Right kidney (tissue), 1 donor: Measurements from ENCODE around the gene NCKAP5.

Source experiments
- DNase-seq: peaks from one replicate; pipeline ENCODE4 v3.0.0-alpha.2; 2016

Gene NCKAP5

GRCh38 chr2:133574186-133574585, 5.9 kb upstream of the NCKAP5 start:
- DNase-seq: no peak

DNA sequence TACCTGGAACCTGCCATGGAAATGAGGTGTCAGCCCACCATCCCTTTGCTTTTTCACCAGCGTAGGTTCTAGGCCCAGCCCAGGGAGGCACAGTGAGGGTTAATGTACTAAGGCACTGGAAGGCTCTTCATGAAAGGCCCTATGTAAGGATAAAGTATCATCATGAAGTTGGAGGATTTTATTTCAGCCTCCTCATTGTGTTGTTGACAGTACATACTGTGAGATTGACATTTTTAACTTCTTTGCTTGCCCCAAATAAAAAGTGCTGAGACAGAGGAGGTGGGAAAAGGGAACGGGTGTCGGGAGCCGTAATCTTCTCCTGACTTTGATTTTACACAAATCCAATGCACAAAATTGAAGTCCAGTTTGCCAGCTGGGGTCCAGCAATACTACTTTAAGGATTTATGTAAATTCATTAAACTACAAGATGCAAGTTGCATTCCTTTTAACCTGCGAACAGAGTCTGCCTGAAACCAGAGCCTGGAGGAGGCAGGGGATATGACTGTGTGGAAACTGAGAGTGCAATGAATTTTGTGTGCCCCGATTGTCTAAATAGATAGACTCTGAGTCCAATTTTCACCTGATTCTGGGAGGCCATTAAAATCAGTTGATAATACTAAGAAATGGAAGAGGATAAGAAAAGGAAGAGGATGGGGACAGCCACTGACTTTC, 5.4 kb upstream of the NCKAP5 start:
- DNase-seq: peak; percentile 32

DNA sequence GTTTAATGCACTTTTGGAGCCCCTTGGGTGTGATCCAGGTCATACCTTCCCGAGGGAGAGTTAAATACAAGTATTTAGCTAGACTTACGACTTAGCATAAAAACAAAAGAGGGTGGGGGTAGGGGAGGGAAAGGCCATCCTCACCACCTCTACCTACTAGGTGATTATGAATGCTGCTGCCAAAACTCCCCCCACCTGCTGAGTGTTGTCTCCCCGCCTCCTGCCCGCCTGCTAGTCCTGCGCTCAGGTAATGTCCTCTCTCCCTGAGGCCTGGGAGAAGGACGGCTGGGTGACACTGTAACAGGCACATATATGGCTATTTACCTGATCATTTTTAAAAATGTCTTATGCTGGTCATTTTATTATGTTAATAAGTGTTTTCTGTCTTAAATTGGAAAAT, 3.0 kb upstream of the NCKAP5 start:
- no peak for DNase-seq

- peak; percentile 15 for DNase-seq
Measured at GRCh38 chr2:133570542-133570941, 2.3 kb upstream of the NCKAP5 start.

DNA sequence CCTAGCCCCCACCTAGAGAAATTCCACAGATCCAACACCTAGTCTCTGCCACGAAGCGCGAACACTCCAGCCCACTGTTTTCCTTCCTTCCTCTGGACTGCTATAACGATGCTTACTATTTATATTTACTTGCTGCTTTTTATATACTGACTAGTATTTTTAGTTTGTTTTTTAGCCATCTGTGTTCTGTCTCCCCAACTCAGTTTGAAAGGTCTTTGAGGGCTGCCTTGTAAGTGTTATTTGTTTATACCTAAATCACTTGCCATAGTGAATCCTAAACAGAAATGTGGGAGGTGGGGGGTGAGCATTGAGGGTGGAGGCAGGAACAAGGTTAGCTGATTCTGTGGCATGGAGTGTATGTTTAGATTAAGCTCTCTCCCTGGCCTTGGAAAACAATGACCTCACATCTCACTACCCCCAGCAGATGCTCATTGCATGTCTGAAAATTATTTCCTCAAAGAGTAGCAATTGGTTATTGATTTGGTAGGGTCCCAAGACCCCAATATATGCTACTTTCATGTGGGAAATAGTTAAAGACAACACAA, 1.1 kb upstream of the NCKAP5 start:
- DNase-seq: no peak

- DNase-seq: no peak
Measured at GRCh38 chr2:133568598-133568997, 335 bp upstream of the NCKAP5 start.

DNA sequence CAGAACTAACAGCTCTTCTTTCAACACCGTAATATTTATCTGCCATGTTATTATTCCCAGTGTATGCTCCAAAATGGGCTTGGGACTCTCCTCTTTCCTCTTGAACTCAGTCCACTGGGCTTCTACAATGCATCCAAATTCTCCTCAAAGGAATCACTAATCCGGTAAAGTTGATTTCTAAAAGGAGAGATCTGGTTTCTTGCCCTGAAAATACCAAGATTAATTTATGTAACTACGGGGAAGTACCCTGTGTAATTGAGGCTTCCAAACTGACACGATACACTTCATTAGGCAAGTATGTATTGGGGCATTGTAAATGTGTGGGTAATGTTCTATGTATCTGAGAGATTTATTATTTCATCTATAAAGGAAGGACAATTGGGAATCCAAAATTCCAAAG, 5.7 kb downstream of the NCKAP5 start:
- DNase-seq: no peak

DNA sequence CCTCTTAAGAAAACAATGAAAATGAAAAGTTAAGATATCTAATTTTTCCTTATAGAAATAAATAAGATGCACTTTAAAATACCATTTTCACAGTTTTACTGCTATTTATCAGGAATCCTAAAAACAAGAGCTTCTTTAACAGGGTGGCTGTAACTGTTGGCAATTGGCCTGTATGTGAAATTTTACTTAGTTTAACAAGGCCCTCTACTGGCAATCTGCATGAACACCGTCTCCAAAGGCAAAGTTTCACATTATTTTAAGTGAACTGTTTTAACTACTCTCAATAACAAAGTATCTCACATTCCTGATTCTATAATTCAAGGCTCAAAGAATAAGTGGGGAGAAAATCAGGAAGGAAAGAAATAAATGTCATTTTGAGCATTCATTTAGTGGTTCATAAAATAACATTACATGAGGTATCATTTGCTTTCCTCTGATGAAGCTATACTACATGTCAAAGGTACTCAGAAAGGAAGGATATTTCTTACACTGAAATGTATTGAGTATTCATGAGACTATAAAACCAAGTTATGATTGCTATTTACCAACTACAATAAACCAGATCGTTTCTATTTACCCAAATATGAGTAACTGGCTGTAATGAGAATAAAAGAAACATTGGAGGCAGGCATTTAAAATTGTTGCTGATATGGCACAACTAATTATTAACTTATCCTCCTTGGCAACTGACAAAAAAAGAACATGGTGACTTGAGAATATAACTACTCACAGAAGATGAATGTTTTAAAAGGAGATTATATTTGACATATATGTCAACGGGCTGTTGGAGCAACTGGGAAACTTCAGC, 7.0 kb downstream of the NCKAP5 start:
- DNase-seq: no peak

- DNase-seq: no peak
Measured at GRCh38 chr2:133557614-133558013, 10.6 kb downstream of the NCKAP5 start.

DNA sequence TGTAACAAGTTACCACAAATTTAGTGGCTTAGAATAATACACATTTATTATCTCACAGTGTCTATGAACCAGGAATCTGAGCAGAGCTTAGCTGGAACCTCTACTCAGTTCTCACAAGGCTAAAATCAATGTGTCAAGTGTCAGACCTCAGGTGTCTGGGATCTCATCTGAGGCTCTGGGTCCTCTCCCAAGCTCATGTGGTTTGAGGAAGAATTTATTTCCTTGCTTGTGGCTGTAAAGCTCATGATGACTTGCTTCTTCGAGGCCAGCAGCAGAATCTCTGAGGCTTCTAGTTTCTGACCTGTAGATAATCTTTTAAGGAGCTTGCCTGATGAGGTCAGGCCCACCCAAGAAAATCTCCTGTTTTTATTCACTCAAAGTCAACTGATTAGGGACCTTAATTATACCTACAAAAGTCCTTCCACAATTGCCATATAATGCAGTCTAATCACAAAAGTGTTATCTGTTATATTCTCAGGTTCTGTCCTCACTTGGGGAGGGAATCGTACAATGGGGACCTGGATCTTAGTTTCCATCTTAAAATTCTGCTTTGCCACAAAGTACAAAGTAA, 14.3 kb downstream of the NCKAP5 start:
- no peak for DNase-seq

DNA sequence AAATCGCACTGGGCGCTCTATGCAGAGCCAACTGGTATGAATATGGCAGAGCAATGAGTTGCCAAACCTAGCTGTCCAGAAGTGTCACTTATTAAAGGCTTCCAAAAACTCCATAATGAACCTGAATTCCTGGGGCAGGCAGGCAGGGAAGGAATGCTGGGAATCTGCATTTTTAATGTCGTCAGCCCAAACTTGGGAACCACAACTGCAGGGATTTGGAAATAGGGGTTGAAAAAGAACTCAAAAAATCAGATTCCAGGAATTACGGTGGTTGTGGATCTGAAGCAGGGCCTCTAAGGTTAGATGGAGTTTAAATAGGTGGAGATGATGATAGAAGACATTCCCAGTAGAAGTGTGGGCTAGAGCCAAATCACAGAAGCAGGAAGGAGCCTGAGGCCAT, 15.0 kb downstream of the NCKAP5 start:
- DNase-seq: no peak

GRCh38 chr2:133552821-133553220, 15.4 kb downstream of the NCKAP5 start:
- no peak for DNase-seq

DNA sequence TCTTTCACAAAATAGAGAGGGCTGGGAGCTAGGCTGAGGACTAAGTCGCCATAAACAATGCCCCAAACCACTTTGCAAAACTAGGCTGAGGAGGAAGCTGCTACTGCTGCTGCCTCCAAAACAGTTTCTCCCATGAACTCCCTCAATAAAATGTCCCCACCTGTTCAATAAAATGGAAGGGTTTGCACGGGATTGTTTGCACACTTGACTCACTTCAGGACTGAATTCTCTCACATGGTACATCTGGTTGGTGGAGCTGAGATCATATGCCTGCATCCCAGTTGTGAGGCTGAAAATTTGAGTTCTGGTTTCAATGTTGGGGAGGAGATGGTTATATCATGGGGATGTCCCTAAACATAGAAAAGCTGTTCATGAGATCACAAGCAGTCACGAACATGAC, 26.5 kb downstream of the NCKAP5 start:
- no peak for DNase-seq

GRCh38 chr2:133541376-133541775, 26.9 kb downstream of the NCKAP5 start:
- DNase-seq: no peak

GRCh38 chr2:133532919-133533318, 35.3 kb downstream of the NCKAP5 start:
- DNase-seq: no peak

DNA sequence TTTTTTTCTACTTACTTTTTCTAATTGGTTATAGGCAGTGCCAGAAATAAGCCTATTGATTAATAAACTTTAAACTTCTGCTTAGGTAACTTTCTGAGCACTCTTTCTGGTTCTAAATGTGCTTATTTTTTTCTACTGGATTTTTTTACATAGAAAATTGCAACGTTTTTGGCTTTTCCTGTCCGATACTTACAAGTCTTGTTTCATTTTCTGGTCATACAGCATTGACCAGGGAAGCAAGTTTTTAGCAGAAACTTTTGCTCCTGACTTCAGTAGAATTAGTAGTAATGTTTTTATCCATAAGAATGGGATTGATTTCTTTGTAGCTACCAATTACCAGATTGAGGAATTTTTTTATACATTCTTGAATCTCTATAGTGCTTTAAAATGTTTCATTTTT, 36.9 kb downstream of the NCKAP5 start:
- no peak for DNase-seq

DNA sequence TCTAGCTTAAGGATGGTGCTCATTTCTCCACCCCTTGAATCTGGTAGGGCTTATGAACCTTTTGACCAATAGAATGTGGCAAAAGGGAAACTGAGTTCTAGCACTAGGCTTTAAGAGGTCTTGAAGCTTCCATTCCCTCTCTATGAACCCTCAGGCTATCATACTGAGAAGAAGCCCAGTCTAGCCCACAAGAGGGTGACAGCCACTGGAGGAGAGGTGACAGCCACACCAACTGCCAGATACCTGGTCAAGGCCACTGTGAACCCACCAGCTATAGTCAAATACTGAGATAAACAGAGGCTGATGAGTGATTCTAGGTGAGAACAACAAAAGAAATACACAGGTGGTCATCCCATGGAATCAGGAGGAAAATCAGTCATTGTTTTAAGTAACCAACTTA, 37.6 kb downstream of the NCKAP5 start:
- DNase-seq: no peak

GRCh38 chr2:133526530-133527300, 41.5 kb downstream of the NCKAP5 start:
- no peak for DNase-seq

DNA sequence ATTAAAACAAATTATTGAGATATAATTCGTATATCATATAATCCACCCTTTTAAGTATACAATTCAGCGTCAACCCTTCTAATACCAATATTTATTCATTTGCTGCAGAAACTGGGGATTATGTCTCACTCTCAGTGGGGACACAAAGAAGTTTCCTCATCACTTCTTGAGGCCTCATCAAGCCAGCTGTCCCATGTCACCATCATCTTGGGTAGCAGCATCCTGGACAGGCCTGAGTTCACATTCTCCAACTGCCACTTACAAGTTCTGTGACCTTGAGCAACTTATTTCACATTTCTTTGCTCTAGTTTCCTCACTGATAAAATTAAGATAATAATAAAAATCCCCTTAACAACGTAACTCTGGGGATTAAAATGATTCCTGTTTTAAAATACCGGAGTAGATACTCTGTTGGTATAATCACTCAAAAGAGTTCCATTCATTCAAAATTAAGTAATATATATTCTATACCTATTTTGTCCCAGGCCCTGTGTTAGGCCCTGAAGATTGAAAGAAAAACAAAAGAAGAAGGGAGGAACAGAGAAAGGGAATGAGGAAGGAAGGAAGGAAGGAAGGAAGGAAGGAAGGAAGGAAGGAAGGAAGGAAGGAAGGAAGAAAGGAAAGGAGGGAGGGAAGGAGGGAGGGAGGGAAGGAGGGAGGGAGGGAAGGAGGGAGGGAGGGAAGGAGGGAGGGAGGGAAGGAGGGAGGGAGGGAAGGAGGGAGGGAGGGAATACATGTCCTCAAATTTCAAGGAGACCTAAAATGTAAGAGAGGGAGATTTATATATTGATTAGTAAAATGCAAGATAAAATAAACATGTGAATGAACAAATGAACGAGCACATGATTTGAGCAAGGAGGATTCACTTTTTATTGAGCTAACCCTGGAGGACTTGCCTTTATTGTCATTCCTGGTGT, 42.4 kb downstream of the NCKAP5 start:
- DNase-seq: no peak

- DNase-seq: no peak
Measured at GRCh38 chr2:133525090-133525489, 43.2 kb downstream of the NCKAP5 start.

- no peak for DNase-seq
Measured at GRCh38 chr2:133523406-133523805, 44.9 kb downstream of the NCKAP5 start.

DNA sequence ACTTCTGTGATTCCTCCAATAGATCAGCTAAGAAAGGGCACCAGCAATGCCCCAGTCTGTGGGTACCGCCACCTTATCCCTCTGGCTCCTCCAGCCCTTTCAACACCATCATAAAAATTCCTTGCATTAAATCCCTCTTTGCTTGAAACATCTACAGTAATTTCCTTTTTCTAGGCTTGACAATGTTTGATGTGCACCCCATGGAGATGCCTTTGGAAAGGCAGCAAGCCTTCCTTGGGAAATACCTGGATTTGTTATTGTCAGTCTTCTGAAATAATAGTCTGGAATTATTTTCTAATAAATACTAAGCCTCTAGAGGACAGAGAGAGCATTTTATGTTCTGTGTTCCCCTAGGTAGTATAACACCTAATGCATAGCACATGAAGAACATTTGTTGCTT, 46.1 kb downstream of the NCKAP5 start:
- DNase-seq: no peak
